ENCODE results near the gene ADI1. TPM values are rescaled to one million over a fixed set of nuclear protein-coding genes. Genes with fewer than 3 reads are reported as not detected.

The ADI1 gene
- total RNA-seq: 10.0 TPM

DNA sequence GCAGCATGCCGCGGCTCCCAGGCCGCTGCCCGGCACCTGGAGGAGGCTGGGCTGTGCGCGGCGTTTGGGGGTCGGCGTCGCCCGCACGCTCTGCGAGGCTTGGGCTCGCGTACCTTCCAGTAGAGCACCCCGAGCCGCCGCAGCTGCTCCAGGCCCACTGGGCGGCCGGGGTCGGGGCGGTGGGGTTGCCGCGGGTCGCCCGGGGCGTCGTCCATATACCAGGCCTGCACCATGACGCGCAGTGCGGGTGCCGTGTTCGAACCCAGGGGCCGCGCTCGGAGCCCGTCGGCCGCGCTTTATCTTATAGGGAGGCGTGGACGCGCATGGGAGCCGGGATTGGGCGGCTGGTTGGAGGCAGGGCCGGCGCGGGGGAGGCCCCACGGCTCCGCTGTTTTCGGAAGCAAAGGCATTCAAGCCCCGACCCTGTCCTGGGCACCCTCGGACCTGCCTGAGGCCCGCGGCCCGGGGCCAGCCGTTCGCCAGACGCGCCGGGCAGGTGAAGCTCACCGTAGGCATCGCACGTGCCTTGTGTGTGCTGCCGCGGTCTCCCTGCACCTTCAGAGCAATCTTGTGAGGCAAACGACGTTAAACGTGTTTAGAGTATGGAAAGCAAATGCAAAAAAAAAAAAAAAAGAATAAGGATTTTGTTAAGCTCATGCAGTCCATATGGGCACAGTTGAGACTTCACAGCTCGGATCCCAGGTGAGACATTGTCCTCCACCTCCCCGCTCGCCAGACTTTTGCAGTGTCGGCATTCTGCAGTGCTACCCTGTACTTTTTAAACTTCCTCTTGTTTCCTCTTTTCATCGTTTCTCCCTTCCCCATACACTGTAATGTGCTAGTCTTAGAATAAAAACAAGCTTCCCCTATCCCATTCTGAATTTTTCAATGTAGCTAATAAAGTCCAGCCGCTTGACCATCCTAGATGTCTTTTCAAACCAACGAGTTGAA lies at the start of gene ADI1:
TSS of gene ADI1 (minus strand) at position 277 of the 951 bp plus-strand sequence. CDS start at position 233, 44 bp downstream.

GRCh38 chr2:3558205-3559014 lies 39.1 kb upstream of the ADI1 start, which contains the start of gene RNASEH1:
RNASEH1 (minus strand) TSS chr2:3558333; CDS start chr2:3558260, 73 bp downstream.

Other genes starting within 250 kb of the ADI1 start
- 41.6 TPM for gene EIPR1, start 141.7 kb downstream of the ADI1 start, total RNA-seq
- gene TRAPPC12, start 139.8 kb downstream of the ADI1 start, total RNA-seq: 139 TPM
- 26.0 TPM for gene RNASEH1, start 38.8 kb upstream of the ADI1 start, total RNA-seq
- gene RPS7, start 55.7 kb upstream of the ADI1 start, total RNA-seq: 678 TPM
- 0.31 TPM for gene COLEC11, start 75.6 kb upstream of the ADI1 start, total RNA-seq
- gene ALLC, start 138.7 kb upstream of the ADI1 start, total RNA-seq: not detected
- gene DCDC2C, start 184.0 kb upstream of the ADI1 start, total RNA-seq: 1.6 TPM